Common myeloid progenitor, CD34-positive (primary cell): ENCODE results near the gene ATP6V0C.

Experiments
- CTCF ChIA-PET: fragments of 350-600 bp; sonication (Branson Sonifier 250); formaldehyde crosslinking; loops from one replicate; lab custom pipeline; 2021; ENCODE audit warnings: antibody characterized with exemption; lab: Charles Lee
- POLR2A ChIA-PET: fragments of 350-600 bp; sonication (Branson Sonifier 250); formaldehyde crosslinking; loops from one replicate; lab custom pipeline; 2021; ENCODE audit warnings: antibody characterized with exemption; lab: Charles Lee
- DNase-seq, 3 donors: peaks; one replicate each; pipeline versions ENCODE4 v3.0.0 to v3.0.0-alpha.2; 2013
- H3K27ac ChIP-seq, 2 experiments: 1 replicate in 1 of 2; 2 replicates in 1 of 2; pipeline ENCODE4 v1.7.0; 2013; ENCODE audit warnings: inconsistent platforms in 2 of 2, low read length in 2 of 2, mild to moderate bottlenecking in 2 of 2, low read depth in 1 of 2, moderate library complexity in 1 of 2; ENCODE audit not compliant: severe bottlenecking in 2 of 2, insufficient read depth in 1 of 2, poor library complexity in 1 of 2
- H3K27me3 ChIP-seq, 5 experiments: replicated peaks in 2 of 5; 1 replicate in 3 of 5; 2 replicates in 2 of 5; pipeline versions ENCODE4 v1.6.1 to v1.7.0; 2013; ENCODE audit warnings: low read length in 4 of 5, mild to moderate bottlenecking in 2 of 5, moderate library complexity in 2 of 5, inconsistent platforms in 1 of 5; ENCODE audit not compliant: insufficient read depth in 5 of 5, control insufficient read depth in 4 of 5
- H3K36me3 ChIP-seq, 4 experiments: 1 replicate in 2 of 4; 2 replicates in 2 of 4; pipeline versions ENCODE4 v1.6.1 to v1.7.0; 2013; ENCODE audit warnings: low read length in 3 of 4, control low read depth in 1 of 4, mild to moderate bottlenecking in 1 of 4; ENCODE audit not compliant: control insufficient read depth in 4 of 4, insufficient read depth in 4 of 4
- H3K4me1 ChIP-seq, 4 experiments: 1 replicate in 3 of 4; 2 replicates in 1 of 4; pipeline versions ENCODE4 v1.6.1 to v1.7.1; 2013; ENCODE audit warnings: low read length in 3 of 4, mild to moderate bottlenecking in 3 of 4, control low read depth in 1 of 4, inconsistent platforms in 1 of 4, moderate library complexity in 1 of 4; ENCODE audit not compliant: control insufficient read depth in 4 of 4, insufficient read depth in 4 of 4; ENCODE audit errors: control extremely low read depth in 1 of 4
- H3K4me3 ChIP-seq, 7 experiments: 1 replicate in 4 of 7; 2 replicates in 3 of 7; pipeline versions ENCODE4 v1.5.1 to v1.7.0; 2013; ENCODE audit warnings: mild to moderate bottlenecking in 7 of 7, low read length in 6 of 7, moderate library complexity in 6 of 7, inconsistent platforms in 2 of 7, low read depth in 2 of 7, control low read depth in 1 of 7; ENCODE audit not compliant: insufficient read depth in 4 of 7, control insufficient read depth in 1 of 7; ENCODE audit errors: extremely low read depth in 1 of 7
- H3K9me3 ChIP-seq, 5 experiments: 1 replicate in 4 of 5; 2 replicates in 1 of 5; pipeline versions ENCODE4 v1.6.1 to v1.7.1; 2013; ENCODE audit warnings: low read length in 4 of 5, mild to moderate bottlenecking in 2 of 5, inconsistent platforms in 1 of 5, low read depth in 1 of 5, moderate library complexity in 1 of 5; ENCODE audit not compliant: control insufficient read depth in 4 of 5, insufficient read depth in 2 of 5; ENCODE audit errors: control extremely low read depth in 1 of 5
- WGBS: methylation state at CpG from one replicate; pipeline ENCODE4 v1.1.5; 2013; ENCODE audit not compliant: insufficient coverage; 5-methylcytosine and 5-hydroxymethylcytosine counted together

ATP6V0C gene

GRCh38 chr16:2500918-2501750 lies 12.6 kb upstream of the ATP6V0C start:
- DNase-seq = peak; percentile 82 to 91 (median 89)
- ChIA-PET POLR2A (interaction anchor here (0.6 to 1.4 kb wide), 5 partner anchors 14 to 1853 kb away, joined by 3 to 4 read pairs (median 3); partner anchors contain the start of gene TRAF7), CTCF (interaction anchor here (0.6 to 4.2 kb wide), 25 partner anchors 9 to 493 kb away, joined by 3 to 42 read pairs (median 5); partner anchors contain the start of genes ABCA3, AMDHD2, ATP6V0C and CCNF)
- Histone ChIP-seq H3K4me1 (peaks cover 0 to 25% (median 18%) of the 10 kb centered on the region in 4 experiments), H3K9me3 (no peaks in the 10 kb centered on the region), H3K27ac (no peak overlapping the region), H3K4me3 (peak overlapping the region in 4 of 7 experiments; percentile 10 to 68 (median 54)), H3K27me3 (no peaks in the 10 kb centered on the region), H3K36me3 (peaks cover 0 to 52% (median 30%) of the 10 kb centered on the region in 4 experiments)
- WGBS = 36% methylated on average over 16 of the region's 23 CpGs

GRCh38 chr16:2501946-2502895 lies 11.5 kb upstream of the ATP6V0C start:
- DNase-seq = peak in 1 of 3 donors; percentile 22
- WGBS = 82% methylated on average over 12 of the region's 18 CpGs
- H3K27me3 ChIP-seq = no peaks in the 10 kb centered on the region
- ChIA-PET POLR2A (interaction anchor here (0.6 to 1.4 kb wide), 3 partner anchors 13 to 347 kb away, joined by 3 to 4 read pairs (median 3); partner anchors contain the start of gene TRAF7), CTCF (interaction anchor here (0.6 to 4.2 kb wide), 23 partner anchors 10 to 308 kb away, joined by 3 to 42 read pairs (median 5); partner anchors contain the start of genes ABCA3, AMDHD2, ATP6V0C and CCNF)
- no peaks in the 10 kb centered on the region for H3K9me3 ChIP-seq
- peaks cover 3 to 35% (median 25%) of the 10 kb centered on the region in 4 experiments for H3K4me1 ChIP-seq
- H3K4me3 ChIP-seq = no peak overlapping the region
- H3K27ac ChIP-seq = no peak overlapping the region
- H3K36me3 ChIP-seq = peaks cover 0 to 42% (median 20%) of the 10 kb centered on the region in 4 experiments

DNA sequence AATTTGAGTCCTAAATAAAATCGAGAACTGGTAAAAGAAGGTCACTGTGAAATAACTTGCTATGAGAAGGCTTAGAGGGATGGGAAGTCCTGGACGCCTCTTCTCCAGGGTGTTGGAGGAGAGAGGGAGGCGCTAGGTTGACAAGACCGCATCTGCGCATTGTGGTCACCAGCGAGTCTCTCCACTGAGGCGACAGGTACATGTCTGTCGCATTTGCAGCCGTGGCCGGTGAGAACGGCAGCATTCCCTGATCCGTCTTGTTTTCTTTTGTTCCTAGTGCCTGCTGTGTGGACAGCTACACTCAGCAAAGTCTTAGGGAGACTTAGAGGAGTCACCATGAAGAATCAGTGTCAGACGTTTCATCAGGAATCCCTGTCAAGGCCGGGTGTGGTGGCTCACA lies 8.1 kb upstream of the ATP6V0C start:
- H3K36me3 ChIP-seq = peaks cover 0 to 8% (median 2%) of the 10 kb centered on the region in 4 experiments
- no peaks in the 10 kb centered on the region for H3K9me3 ChIP-seq
- WGBS = 97% methylated on average over 12 of the region's 14 CpGs
- CTCF ChIA-PET = no interaction called here
- DNase-seq = no peak
- POLR2A ChIA-PET = no interaction called here
- no peak overlapping the region for H3K4me3 ChIP-seq
- H3K27me3 ChIP-seq = no peaks in the 10 kb centered on the region
- peaks cover 3 to 69% (median 58%) of the 10 kb centered on the region in 4 experiments for H3K4me1 ChIP-seq
- no peak overlapping the region for H3K27ac ChIP-seq

DNA sequence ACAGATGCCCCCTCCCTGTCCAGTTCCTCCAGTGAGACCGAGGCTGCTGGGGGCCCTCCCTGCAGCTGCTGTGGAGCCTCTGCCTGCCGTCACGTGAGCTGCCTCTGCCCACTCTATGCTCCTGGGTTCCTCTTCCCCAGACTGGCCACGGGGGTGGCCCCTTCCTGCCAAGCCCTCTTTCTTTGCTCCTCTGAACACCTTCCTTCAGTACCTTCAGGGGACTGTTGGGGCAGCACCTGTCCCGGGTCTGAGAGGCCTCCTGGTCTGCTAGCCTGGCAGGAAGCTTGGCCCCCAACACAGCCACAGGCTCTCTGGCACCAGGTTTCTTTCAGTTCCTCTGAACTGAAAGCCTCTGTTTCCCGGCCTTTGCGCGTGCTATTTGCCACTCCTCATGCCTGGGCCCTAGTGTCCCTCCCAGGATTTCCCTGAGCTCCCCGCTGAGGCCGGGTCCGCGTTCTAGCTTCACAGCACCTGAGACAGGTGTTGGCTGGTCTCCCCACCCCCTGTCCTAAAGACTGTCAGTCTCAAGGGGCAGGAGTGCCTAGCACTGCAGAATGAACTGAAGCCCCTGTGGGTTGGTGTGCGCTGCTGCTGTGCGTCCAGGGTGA lies 6.6 kb upstream of the ATP6V0C start:
- DNase-seq = peak; percentile 54 to 85 (median 74)
- Histone ChIP-seq H3K4me3 (peak overlapping the region in 5 of 7 experiments; percentile 15 to 52 (median 36)), H3K9me3 (no peaks in the 10 kb centered on the region), H3K27ac (peak overlapping the region in 1 of 2 experiments; percentile 59), H3K27me3 (no peaks in the 10 kb centered on the region), H3K4me1 (peaks cover 3 to 72% (median 61%) of the 10 kb centered on the region in 4 experiments), H3K36me3 (peaks cover 0 to 3% (median under 1%) of the 10 kb centered on the region in 4 experiments)
- CTCF ChIA-PET = interaction anchor here (0.9 to 1.6 kb wide), 5 partner anchors 8 to 71 kb away, joined by 3 to 5 read pairs (median 3); partner anchors contain the start of gene AMDHD2
- POLR2A ChIA-PET = interaction anchor here (0.6 to 1.9 kb wide), 4 partner anchors 13 to 171 kb away, joined by 3 to 6 read pairs (median 3); partner anchors contain the start of genes AMDHD2 and CEMP1
- WGBS = 15% methylated on average over 14 of the region's 14 CpGs

GRCh38 chr16:2507665-2508064 lies 6.1 kb upstream of the ATP6V0C start:
- peak overlapping the region in 3 of 7 experiments; percentile 36 to 52 (median 48) for H3K4me3 ChIP-seq
- ChIA-PET POLR2A (interaction anchor here (0.6 to 1.9 kb wide), 4 partner anchors 13 to 172 kb away, joined by 3 to 6 read pairs (median 3); partner anchors contain the start of genes AMDHD2 and CEMP1), CTCF (interaction anchor here (0.9 to 1.6 kb wide), 5 partner anchors 8 to 71 kb away, joined by 3 to 5 read pairs (median 3); partner anchors contain the start of gene AMDHD2)
- peak overlapping the region in 1 of 2 experiments; percentile 59 for H3K27ac ChIP-seq
- H3K4me1 ChIP-seq = peaks cover 3 to 72% (median 61%) of the 10 kb centered on the region in 4 experiments
- DNase-seq = peak in 1 of 3 donors; percentile 24
- WGBS = 68% methylated on average over 7 of the region's 11 CpGs
- H3K27me3 ChIP-seq = no peaks in the 10 kb centered on the region
- H3K36me3 ChIP-seq = no peaks in the 10 kb centered on the region
- H3K9me3 ChIP-seq = no peaks in the 10 kb centered on the region
